OCI-LY1 (cell line): ENCODE measurements around the gene P2RX4.
"Not testable (repeated sequence)": the region's sequence is repeated elsewhere in the genome, so short reads cannot be mapped to it uniquely, and the experiment has no call there.

Experiments
- EZH2 ChIP-seq: fragments of 200-600 bp; sonication (generic), shearing (Covaris generic); IDR thresholded peaks from 2 replicates; pipeline ENCODE4 v1.8.0; 2017; ENCODE audit warnings: borderline replicate concordance, mixed run types, mild to moderate bottlenecking, antibody characterized with exemption, low read length, moderate library complexity, mixed read lengths
- TF ChIP-seq, protein P1 (sequence below): fragments of 200-600 bp; sonication (generic), shearing (Covaris generic); IDR thresholded peaks from 2 replicates; pipeline ENCODE4 v1.5.1; 2017; ENCODE audit warnings: mild to moderate bottlenecking, antibody characterized with exemption, low read length, moderate library complexity, mixed read lengths

DNA sequence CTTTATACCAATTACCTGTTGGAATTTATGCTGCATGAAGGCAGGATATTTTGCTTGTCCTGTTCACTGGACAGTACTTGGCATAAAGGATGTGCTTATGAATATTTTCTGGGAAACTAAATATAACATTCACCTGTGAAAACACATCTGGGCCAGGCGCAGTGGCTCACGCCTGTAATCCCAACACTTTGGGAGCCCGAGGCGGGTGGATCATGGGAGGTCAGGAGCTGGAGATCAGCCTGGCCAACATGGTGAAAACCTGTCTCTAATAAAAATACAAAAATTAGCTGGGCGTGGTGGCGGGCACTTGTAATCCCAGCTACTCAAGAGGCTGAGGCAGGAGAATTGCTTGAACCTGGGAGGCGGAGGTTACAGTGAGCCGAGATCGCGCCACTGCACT is 1.4 kb upstream of the P2RX4 start:
- TF ChIP-seq EZH2, result not testable (repeated sequence)
- TF ChIP-seq, protein P1, sequence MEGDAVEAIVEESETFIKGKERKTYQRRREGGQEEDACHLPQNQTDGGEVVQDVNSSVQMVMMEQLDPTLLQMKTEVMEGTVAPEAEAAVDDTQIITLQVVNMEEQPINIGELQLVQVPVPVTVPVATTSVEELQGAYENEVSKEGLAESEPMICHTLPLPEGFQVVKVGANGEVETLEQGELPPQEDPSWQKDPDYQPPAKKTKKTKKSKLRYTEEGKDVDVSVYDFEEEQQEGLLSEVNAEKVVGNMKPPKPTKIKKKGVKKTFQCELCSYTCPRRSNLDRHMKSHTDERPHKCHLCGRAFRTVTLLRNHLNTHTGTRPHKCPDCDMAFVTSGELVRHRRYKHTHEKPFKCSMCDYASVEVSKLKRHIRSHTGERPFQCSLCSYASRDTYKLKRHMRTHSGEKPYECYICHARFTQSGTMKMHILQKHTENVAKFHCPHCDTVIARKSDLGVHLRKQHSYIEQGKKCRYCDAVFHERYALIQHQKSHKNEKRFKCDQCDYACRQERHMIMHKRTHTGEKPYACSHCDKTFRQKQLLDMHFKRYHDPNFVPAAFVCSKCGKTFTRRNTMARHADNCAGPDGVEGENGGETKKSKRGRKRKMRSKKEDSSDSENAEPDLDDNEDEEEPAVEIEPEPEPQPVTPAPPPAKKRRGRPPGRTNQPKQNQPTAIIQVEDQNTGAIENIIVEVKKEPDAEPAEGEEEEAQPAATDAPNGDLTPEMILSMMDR, result not testable (repeated sequence)
